Cortex of kidney (tissue), 1 donor: ENCODE results near the gene TRPM3.

Experiments used
- DNase-seq: peaks from one replicate; lab custom pipeline; 2025; lab: John Stamatoyannopoulos, UW

The TRPM3 gene

DNA sequence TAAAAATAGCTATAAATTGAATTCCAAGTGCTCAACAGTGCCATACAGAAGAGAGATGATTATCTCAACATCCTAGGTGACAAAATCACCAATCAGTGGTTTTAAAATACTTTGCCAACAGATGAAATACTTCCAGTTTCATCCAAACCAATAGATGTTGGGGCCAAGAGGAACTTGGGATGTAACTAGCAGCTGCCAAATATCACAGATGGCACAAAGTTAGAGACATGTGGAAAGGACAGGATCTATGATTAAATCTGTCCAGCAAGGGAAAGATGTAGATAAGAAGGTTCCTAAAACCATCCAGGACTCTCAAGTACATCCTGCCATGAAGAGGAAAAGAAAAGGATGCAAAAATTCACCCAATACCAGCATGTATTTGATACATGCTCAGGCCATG, 23.8 kb downstream of the TRPM3 start:
- no peak for DNase-seq

DNA sequence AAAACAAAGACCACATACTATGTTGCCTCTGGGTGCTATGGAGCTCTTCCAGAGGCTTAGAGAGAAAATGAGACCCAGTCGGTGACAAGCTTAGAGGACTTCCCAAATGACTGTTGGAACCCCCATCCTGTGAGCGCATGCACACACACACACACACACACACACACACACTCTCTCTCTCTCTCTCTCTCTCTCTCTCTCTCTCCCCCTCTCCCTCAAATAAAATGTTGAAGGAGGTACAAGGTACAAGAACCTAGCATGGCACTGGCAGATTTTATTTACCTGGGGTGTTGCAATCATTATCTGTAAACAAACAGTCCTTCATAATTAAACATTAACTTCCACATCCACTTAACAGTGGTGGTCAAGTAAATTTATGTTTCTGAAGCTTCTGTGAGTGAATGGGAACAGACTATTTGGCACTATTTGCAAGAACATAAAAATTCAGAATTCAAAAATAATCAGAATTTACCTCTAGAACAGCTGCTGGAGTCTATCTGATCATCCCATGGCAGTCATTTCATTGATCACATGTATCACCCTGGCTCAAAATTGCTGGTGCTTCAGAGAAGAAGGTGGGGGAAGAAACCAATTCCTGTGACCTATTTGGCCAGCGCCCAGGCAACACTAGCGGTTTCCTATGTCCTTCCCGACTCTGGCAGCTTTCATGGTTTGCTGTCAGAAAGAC, 24.9 kb downstream of the TRPM3 start:
- no peak for DNase-seq

DNA sequence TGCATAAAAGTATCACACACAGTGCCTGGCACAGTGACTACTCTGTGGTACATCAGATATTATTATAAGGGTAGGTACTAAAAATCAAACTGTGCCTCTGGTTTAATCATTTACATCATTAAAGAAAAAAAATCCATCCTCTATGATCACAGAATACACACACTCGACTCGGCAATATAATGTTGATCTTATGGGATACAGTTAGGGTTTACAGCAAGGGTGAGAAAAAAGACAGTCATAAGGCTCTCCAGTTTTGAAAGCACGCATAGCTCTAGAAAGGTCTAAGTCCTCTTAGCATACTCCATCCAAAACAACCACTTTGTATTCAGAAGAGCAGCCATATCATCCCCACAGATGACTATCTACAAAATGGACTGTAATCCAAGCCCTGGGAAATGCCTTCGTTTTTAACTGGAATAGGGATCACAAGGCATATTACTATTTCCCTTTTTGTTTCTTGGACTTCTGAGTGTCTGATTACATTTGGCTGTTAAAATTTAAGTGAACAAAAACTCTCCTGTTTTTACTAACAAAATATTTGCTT, 26.6 kb downstream of the TRPM3 start:
- DNase-seq: no peak

DNA sequence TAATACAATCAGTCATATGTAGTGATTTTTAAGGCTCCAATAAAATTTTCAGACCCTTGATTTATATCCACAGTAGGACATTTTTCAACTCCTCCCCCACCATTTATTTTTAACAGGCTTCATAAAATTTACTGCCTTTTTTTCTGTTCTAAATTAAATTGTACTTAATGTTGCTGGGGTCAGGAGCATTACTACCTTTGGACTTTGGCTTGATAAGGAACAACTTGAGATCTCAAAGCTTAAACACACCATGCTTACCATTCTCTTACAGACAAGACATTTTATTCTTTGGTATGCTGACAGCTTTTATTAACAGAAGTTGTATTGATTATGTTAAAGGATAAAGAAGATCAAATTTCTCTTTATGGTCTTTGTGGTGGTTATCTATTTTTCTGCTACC, 30.5 kb downstream of the TRPM3 start:
- DNase-seq: no peak

DNA sequence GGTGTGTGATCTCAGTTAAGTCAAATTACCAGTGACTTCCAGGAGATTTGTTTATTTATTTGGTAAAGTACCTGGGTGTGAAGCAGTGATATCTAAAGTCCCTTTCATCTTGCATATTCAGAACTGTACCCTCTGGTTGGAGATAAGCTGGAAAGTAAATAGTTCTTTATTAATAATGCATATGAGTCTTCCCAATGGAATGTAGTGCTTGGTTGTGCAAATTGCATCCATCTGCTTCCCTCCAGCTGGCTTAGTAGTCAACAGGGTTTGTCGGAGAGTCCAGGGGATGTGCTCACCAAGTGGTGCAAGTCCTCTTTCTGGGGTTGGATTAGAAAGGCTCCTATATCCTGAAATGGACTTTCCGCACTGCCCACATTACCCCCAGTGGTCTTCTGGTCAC, 42.0 kb downstream of the TRPM3 start:
- DNase-seq: no peak

DNA sequence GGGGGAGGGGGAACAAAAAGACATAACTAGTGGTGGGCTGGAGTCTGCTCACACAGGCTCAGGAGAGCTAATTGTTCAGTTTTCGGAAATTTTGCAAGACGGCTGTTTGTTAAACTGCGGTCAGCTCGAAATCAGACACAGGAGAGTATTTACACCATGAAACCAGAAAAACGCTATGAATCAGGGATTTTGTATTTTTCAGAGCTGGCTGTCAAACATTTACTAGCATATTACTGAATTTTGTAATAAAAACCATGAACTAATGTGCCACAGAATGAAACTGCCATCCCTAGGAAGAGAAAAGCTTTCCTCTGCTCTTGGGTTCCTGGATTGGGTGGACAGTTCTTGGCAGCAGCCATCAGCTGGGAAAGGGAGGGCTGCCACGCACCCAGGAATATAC, 45.3 kb downstream of the TRPM3 start:
- DNase-seq: no peak

DNA sequence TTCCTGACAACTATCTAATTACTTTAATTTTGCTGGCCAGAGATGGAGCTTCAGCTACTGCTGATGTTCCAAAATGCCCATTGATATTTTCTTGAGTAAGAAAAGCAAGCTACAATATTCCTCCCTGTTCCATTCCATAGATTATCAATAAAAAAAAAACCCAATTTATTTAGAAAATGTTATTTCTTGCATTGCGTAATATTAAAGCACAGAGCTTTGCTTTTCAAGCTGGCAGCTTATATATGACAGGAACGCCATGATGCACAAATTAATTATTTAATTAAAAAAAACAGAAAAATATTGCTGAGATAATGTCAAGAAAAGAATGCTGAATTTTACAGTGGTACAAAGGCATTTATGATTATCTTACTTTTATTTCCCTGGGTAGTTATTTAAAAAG, 47.9 kb downstream of the TRPM3 start:
- DNase-seq: no peak

DNA sequence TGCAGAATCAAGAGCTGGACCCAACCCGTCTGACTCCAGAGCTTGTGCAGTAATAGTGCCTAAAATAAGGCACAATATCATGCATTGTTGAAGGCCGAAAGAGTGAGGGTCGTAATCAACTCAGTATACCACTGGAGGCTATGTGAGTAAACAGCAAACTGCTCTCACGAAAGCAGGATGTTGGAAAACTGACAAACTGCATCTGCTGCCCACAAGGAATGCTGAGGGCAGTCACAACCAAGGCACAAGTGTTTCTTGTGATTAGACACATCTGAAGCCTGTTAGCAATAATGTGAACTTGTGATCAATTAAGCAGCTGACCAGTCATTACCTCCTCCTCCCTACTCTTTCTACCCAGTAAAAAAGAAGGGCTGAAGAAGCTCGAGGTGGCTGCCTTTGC, 48.8 kb downstream of the TRPM3 start:
- DNase-seq: no peak

DNA sequence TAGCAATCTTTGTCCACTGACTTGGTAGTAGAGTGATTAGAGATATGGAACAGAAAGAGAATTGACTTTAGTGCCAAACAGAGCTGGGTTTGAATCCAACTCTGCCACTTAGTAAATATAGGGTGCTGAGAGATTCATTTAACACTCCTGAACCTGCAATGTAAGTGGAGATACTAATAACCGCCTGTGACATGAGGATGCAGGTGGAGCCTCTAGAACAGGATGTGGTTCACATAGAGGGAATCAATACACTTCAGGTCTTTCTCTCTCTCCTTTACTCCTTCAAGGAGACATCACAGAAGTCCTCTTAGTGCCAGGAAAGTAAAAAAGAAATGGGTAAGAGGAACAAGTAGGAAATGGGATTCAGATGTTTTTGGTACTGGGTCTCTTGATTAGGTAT, 49.8 kb downstream of the TRPM3 start:
- DNase-seq: no peak

DNA sequence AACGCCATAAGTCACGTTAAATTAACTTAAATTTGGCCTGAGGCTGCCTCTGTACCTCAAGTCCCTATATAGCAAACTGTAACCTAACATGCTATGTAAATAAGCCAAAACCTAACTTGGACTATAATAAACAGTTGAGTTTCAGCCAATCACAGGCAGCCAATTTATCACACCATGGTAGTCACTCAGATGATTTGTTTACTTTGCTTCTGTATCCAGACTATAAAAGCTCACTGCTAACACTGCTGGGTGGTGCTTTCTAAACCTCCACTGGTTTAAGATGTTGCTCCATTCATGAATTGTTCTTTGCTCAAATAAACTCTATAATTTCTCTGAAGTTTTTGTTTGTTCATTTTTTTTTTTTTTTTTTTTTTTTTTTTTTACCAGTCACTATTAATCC, 62.8 kb downstream of the TRPM3 start:
- no peak for DNase-seq

DNA sequence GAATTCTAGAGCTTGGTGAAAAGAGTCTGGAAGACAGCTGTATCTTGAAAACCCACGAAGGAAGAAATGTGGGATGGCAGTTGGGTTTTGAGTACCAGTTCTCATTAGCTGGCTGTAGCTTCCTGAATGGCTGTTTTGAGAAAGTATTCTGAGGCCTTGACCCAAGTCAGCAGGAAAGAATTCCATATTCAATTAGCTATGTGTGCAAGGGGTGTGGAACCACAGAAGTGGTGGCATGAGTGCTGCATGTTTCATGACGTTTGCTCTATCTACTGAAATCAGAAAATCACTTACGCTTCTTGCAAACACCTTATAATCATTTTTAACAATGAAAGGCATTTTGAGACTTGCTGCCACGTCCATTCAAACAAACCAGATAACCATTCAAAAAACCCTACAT, 69.1 kb downstream of the TRPM3 start:
- DNase-seq: no peak

DNA sequence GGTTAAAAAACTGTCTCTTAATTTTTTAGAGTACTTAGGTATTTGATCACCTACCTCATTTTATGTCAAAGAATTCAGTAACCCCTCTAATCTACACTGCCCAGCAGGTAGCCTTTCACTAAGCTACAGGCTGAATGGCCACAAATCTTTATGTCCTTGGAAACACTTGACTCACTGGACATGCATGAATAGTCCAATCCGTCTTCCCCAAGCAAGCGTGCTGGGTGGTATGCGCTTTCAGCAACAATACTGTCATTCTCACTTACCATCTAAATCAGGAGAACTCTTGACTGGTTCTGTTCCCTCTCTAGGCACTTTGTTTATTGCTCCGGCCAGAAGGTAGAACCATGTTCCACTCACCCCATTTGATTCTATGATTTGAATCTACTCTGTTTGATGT, 73.1 kb downstream of the TRPM3 start:
- DNase-seq: no peak

DNA sequence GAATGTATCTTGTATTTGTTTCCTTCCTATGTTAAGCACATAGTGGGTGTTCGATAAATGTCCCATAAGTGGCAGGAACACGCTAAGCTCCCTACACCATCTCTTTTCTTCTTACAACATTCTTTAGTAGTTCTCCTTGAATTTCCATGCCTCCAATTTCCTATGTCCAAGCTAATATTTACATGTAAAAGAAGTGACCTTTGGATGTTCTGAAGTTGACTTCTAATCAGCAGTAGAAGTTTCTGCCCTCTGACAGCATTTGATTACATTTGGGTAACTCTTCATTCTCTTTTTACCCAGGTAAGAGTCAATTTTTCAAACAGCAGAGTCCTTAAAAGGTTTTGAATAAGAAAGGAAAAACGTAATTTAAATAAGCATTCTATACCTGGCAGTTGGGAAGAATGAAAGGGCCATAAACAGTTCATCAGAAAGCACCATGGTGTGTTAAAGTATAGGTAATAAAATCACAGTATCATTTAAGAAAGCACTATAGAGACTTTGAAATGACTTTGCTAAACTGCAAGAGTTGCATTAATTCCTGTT, 78.9 kb downstream of the TRPM3 start:
- DNase-seq: no peak

DNA sequence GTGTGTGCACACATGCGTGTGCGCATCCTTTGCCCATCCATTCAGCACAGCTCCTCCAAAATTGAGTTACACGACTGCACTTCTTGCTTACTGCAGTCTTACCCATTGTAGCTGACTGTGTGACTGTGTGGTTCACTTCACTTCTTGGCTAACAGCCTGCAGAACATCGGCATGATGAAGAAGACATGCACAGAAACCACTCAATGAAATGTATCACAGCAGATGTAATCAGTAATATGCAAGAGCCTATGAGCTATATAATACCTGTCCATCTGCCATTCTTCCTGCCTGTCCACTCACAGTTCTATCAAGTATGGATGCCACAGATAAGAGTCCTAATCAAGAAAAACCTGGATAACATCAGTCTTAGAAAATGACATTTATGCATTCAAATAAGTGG, 83.9 kb downstream of the TRPM3 start:
- DNase-seq: no peak

DNA sequence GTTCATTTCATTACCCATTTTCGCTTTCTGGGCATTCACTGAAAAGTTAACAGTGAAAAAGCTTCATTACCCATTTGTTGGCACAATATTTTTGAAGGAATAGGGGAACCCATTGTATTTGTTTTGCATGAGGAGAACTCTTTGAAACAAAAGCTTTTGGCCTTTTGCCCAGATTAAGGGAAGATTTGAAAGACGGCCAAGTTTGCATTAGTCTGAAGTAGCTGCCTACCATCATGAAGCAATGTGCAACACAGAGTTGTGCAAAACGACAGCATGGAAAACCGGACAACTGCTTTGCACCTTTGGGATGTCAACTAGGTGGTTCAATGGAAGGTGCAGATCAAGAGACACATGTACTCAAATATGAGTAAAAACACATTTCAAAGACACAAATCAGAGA, 84.9 kb downstream of the TRPM3 start:
- no peak for DNase-seq

DNA sequence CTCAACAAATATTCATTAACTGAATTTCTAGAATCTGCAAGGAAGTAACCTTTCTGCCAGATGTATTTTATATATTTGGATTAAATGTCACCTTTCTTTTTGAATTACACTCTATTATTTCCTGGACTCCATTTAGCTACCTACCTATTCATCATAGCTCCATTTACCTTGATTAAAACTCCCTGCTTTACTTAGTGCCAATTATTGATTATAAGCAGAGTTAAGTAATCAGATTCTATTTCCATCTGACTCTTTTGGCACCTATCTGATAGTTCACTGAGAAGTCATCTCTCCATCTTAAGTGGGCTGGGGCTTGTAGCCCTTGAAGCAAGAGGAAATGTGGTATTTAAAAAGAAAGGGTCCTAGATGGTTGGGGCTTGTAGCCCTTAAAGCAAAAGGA, 88.6 kb downstream of the TRPM3 start:
- no peak for DNase-seq

DNA sequence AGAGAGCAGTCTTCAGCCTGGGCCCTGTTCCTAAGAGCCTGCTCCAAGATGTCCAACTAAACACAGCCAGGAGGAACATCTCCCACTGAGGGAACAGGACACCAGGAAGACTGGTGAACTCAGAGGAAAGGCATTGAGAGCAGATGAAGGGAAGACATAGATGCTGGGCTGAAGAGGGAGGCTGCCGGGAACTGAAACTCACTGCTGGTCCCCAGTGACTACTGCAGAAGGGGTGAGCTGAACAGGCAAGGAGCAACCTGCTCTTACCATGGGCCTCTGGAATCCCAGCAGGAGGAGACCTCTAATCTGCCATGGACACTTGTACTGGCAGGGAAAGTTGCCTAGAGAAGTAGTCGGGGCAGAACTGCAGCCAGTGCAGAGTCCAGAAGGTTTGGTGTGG, 95.7 kb downstream of the TRPM3 start:
- DNase-seq: no peak

DNA sequence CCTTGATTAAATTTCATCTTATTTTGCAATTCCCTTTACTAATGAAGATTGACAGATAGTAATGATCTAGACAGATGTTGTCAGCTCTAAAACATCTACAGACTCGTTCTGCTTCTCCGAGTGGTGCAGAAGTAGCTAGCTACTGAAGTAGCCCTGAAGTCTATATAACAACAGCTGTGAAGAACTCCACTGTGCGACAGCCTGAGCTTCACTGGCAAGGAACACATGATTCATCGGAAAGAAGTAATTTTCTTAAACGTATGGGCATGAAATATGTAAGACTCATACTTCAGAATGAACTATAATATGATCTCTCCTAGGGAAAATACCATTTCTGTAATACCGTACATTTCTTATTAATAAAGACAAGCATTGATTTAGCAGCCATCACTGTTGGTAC, 96.2 kb downstream of the TRPM3 start:
- DNase-seq: no peak

DNA sequence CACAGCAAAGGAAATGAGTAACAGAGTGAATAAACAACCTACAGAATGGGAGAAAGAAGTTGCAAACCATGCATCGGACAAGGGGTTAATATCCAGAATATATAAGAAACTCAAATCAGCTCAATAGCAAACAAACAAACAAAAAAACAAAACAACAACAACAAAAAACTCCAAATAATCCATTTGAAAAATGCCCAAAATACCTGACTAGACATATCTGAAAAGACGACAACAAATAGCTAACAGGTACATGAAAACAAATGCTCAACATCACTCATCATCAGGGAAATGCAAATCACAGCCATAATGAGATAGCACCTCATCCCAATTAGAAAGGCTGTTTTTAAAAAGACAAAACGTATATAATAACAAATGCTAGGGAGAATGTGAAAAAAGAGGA, 111.2 kb downstream of the TRPM3 start:
- no peak for DNase-seq

DNA sequence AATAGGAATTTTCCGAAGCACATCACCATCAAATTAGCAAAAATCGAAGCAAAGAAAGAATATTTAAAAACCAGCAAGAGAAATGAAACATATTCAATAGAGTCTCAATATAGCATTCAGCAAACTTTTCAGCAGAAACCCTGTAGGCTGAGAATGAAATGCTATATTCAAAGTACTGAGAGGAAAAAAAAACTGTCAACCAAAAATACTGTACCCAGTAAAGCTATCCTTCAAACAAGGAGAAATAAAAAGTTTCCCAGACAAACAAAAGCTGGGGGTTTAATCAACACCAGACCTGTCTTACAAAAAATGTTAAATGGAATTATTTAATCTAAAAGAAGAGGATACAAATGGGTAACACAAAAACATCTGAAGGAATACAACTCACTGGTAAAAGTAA, 116.0 kb downstream of the TRPM3 start:
- DNase-seq: no peak

DNA sequence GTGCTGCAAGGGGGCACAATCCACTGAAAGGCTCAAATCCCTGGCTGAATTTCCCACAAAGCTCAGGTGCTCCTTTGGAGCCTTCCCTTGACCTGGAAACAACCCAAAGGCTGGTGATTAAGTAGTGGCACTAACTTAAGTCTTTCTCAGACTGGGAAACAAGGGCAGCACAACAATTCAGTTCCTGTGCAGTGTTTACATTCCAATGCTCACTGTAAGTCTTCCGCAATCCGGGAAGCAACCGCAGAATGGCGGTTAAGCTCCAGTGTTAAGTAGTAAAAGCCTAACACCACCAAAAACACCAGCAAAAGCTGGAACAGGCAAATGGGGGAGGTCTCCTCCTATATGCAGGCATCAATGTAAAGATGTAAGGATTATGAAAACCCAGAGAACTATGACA, 117.2 kb downstream of the TRPM3 start:
- DNase-seq: no peak

DNA sequence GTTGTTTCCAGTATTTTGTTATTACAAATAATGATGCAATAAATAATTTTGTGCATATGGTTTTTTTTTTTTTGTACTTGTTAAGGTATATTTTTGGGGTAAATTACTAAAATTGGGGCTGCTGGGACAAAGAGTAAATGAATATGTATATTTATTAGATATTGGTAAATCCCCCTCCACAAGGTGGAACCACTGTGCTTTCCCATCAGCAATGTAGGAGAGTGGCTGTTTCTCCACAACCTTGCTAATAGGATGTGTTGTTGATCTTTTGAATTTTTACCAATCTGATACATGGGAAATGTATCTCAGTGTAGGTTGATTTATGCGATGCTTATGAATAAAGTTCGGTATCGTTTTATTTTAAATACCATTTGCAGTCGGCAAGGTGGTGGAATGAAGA, 118.1 kb downstream of the TRPM3 start:
- no peak for DNase-seq

DNA sequence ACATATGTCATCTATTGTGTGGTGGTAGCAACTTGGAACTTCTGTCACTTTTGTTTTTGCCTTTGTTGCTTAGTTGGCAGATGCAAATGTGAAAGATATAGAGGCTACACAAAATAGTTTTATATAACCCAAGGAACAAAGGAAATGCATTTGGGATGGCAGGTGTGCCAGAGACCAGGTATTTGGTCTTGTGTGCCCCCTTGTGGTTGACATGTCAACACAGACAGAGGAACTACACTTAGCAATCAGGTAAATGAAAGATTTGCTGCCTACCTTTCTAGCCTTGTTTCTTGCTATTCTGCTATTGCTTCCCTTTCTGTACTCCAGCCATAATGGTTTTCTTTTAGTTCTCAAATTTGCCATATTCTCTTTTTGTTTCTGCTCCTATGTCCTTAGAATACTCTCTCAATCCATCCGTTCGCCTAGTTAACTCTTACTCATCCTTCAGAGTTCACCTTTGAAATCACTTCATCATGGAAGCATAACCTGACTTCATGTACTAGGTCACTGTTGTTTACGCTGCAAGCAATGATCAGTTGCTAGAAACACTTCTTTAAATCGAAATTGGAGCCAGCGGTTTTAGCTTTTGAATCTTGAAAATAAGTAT, 119.5 kb downstream of the TRPM3 start:
- DNase-seq: no peak

DNA sequence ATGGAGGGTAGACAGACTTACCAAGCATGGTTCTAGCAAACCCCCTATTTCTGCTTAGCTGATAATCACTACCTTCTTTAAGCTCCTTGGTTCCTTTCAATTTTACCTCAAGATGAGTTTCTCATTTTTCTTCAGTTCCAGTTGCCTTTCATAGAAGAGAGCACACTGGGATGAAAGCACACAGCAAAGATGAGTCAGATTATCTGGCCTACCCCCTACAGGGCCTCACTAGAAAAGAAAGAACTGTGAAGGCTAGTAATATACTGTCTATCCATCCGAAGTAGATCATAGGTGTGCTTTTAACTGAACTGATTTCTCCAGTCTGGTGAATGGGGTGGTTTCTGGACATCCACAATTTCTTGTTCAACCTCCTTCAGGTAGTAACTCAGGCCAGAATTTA, 122.5 kb downstream of the TRPM3 start:
- DNase-seq: no peak
